Esophagus muscularis mucosa (tissue), 3 donors: ENCODE results near the gene UBTD2.
"Not testable (repeated sequence)": the region's sequence is repeated elsewhere in the genome, so short reads cannot be mapped to it uniquely, and the experiment has no call there.

Source experiments
- EP300 ChIP-seq: sonication (generic); formaldehyde crosslinking; IDR thresholded peaks from one replicate; pipeline ENCODE4 v1.6.1; 2017; ENCODE audit warnings: antibody characterized with exemption
- TF ChIP-seq, protein P1 (sequence below), 3 experiments: fragments of 200-600 bp in 2 of 3; fragments of 450-650 bp in 1 of 3; sonication (generic) in 2 of 3; IDR thresholded peaks; one replicate each; pipeline ENCODE4 v1.5.1; 2017 to 2019; ENCODE audit warnings: antibody characterized with exemption in 3 of 3, mild to moderate bottlenecking in 2 of 3, moderate library complexity in 1 of 3

DNA sequence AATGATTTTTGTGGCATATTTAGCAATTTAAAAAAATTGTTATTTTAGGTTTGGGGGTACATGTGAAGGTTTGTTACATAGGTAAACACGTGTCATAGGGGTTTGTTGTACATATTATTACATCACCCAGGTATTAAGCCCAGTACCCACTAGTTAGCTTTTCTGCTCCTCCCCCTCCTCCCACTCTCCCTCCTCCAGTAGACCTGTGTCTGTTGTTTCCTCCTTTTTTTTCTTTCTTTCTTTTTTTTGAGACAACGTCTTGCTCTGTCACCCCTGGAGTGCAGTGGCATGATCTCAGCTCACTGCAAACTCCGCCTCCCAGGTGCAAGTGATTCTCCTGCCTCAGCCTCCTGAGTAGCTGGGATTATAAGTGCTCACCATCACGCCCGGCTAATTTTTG lies 8.3 kb upstream of the UBTD2 start:
- TF ChIP-seq, protein P1, sequence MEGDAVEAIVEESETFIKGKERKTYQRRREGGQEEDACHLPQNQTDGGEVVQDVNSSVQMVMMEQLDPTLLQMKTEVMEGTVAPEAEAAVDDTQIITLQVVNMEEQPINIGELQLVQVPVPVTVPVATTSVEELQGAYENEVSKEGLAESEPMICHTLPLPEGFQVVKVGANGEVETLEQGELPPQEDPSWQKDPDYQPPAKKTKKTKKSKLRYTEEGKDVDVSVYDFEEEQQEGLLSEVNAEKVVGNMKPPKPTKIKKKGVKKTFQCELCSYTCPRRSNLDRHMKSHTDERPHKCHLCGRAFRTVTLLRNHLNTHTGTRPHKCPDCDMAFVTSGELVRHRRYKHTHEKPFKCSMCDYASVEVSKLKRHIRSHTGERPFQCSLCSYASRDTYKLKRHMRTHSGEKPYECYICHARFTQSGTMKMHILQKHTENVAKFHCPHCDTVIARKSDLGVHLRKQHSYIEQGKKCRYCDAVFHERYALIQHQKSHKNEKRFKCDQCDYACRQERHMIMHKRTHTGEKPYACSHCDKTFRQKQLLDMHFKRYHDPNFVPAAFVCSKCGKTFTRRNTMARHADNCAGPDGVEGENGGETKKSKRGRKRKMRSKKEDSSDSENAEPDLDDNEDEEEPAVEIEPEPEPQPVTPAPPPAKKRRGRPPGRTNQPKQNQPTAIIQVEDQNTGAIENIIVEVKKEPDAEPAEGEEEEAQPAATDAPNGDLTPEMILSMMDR (IDR thresholded peaks at IDR 0.05) = not testable (repeated sequence)
- TF ChIP-seq EP300 = not testable (repeated sequence)
